PC-9 (cell line): ENCODE data around the gene ZBTB9. TPM values are rescaled to one million over a fixed set of nuclear protein-coding genes. Genes with fewer than 3 reads are reported as not detected.

Source experiments
- BruUV-seq: library from RNA; stranded (reverse); fragments of 400-500 nt; replicated peaks from 2 replicates; lab custom pipeline; 2021; lab: Mats Ljungman, UMichigan
- CTCF ChIA-PET: fragments of 300-600 bp; sonication (Branson Sonifier 250); formaldehyde crosslinking; loops from one replicate; lab custom pipeline; 2022; ENCODE audit warnings: antibody characterized with exemption; lab: Charles Lee
- POLR2A ChIA-PET: fragments of 300-600 bp; sonication (Branson Sonifier 250); formaldehyde crosslinking; loops from one replicate; lab custom pipeline; 2022; ENCODE audit warnings: antibody characterized with exemption; ENCODE audit not compliant: unreplicated experiment; lab: Charles Lee
- DNase-seq, 2 experiments: peaks; one replicate each; pipeline versions ENCODE4 v3.0.0 to v3.0.0-alpha.2; 2015 to 2022; ENCODE audit warnings: mixed read lengths in 1 of 2
- H2AFZ ChIP-seq: fragments of 200-600 bp; sonication (generic); 2 replicates; pipeline ENCODE4 v1.8.1; 2017; ENCODE audit warnings: antibody characterized with exemption
- H3F3A ChIP-seq: fragments of 200-600 bp; sonication (generic); 2 replicates; pipeline ENCODE4 v1.8.1; 2017; ENCODE audit warnings: antibody characterized with exemption, mild to moderate bottlenecking, low read depth; ENCODE audit not compliant: insufficient read depth
- H3K27ac ChIP-seq: fragments of 200-600 bp; sonication (generic); 2 replicates; pipeline ENCODE4 v1.6.1; 2016; ENCODE audit warnings: mixed run types
- H3K27me3 ChIP-seq: fragments of 200-600 bp; sonication (generic); 2 replicates; pipeline ENCODE4 v1.6.1; 2016; ENCODE audit warnings: low read depth, mixed run types; ENCODE audit not compliant: insufficient read depth
- H3K36me3 ChIP-seq: fragments of 200-600 bp; sonication (generic); 2 replicates; pipeline ENCODE4 v1.6.1; 2016; ENCODE audit warnings: low read depth, mixed run types
- H3K4me1 ChIP-seq: fragments of 200-600 bp; sonication (generic); replicated peaks from 2 replicates; pipeline ENCODE4 v1.6.1; 2016; ENCODE audit warnings: mixed run types; ENCODE audit not compliant: insufficient read depth
- H3K4me2 ChIP-seq: fragments of 200-600 bp; sonication (generic); 2 replicates; pipeline ENCODE4 v1.6.1; 2017; ENCODE audit warnings: mixed run types
- H3K4me3 ChIP-seq: fragments of 200-600 bp; sonication (generic); 2 replicates; pipeline ENCODE4 v1.6.1; 2016; ENCODE audit warnings: mixed run types
- H3K79me2 ChIP-seq: fragments of 200-600 bp; sonication (generic); 2 replicates; pipeline ENCODE4 v1.6.1; 2017; ENCODE audit warnings: low read depth, mixed run types
- H3K9me2 ChIP-seq: fragments of 200-600 bp; sonication (generic); 2 replicates; pipeline ENCODE4 v1.8.1; 2017; ENCODE audit warnings: mild to moderate bottlenecking; ENCODE audit not compliant: insufficient read depth
- H3K9me3 ChIP-seq: fragments of 200-600 bp; sonication (generic); 2 replicates; pipeline ENCODE4 v1.8.1; 2016; ENCODE audit warnings: low read depth; ENCODE audit not compliant: insufficient read depth
- H4K20me1 ChIP-seq: fragments of 200-600 bp; sonication (generic); 2 replicates; pipeline ENCODE4 v1.8.1; 2017; ENCODE audit not compliant: insufficient read depth
- EZH2 ChIP-seq: fragments of 200-600 bp; sonication (generic); IDR thresholded peaks from 2 replicates; pipeline ENCODE4 v1.8.0; 2017; ENCODE audit warnings: antibody characterized with exemption, low read depth
- intact Hi-C: fragments of 100-400 bp; cut with micrococcal nuclease; formaldehyde crosslinking; loops from one replicate; pipeline ENCODE4 v1.10.0; 2022; ENCODE audit not compliant: unreplicated experiment
- total RNA-seq: library from RNA; stranded (reverse); gene quantifications from 2 replicates; pipeline ENCODE4 v1.2.3, GENCODE V29; 2021
- TF ChIP-seq, protein P1 (sequence below): fragments of 200-600 bp; sonication (generic); conservative IDR thresholded peaks from 2 replicates; pipeline ENCODE4 v1.6.1; 2017; ENCODE audit warnings: mixed run types, antibody characterized with exemption, mild to moderate bottlenecking, moderate library complexity

Gene ZBTB9
- total RNA-seq, 1 experiment from 2014 or later: 7.9 TPM

DNA sequence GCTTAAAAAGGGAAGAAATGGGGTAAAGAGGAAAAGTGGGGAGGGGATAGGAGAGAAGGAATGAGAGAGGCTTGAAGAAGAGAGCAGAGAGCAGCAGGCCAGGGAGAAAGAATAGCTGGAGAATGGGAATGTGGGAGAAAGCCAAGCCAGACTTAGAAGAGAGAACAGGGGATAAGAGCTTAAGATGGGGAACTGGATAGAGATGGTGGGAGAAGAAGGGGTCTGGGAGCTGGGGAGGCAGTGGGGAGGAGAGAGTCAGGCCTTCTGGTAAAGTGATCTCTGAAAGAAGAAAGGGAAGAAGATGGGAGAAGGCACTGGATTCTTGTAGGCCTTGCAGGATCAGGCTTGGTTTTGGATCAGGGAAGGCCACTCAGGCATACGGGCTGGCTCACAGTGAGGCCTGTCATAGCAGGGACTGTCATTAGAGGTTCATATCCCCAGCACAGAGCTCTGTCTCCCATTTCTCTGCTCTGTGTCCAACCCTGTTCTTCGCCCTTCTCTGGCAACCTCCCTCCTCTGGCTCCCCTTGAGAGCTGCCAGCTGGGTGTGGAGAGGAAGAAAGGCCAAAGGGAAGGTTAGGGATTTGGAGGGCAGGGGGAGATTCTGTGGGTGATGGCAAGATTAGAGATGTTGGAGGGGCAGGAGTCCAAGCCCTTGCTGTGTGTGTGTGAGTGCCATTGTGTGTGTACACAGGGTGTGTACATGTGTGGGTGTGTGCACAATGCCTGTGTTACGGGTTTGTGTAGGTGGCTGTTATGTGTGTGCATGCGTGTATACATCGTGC lies 25.2 kb upstream of the ZBTB9 start:
- H3K4me3 ChIP-seq: no peak overlapping the region
- H2AFZ ChIP-seq: no peak overlapping the region
- POLR2A ChIA-PET: no interaction called here
- DNase-seq: no peak
- no peaks in the 10 kb centered on the region for H3K36me3 ChIP-seq
- H3K9me2 ChIP-seq: no peaks in the 10 kb centered on the region
- CTCF ChIA-PET: interaction anchor here (0.5 kb wide), 1 partner anchor 1175 kb away, joined by 17 read pairs; no protein-coding TSS in a partner anchor
- H3K27ac ChIP-seq: no peak overlapping the region
- H3K27me3 ChIP-seq: no peaks in the 10 kb centered on the region
- no peaks in the 10 kb centered on the region for H4K20me1 ChIP-seq
- BruUV-seq: no TSS peak
- TF ChIP-seq, protein P1, sequence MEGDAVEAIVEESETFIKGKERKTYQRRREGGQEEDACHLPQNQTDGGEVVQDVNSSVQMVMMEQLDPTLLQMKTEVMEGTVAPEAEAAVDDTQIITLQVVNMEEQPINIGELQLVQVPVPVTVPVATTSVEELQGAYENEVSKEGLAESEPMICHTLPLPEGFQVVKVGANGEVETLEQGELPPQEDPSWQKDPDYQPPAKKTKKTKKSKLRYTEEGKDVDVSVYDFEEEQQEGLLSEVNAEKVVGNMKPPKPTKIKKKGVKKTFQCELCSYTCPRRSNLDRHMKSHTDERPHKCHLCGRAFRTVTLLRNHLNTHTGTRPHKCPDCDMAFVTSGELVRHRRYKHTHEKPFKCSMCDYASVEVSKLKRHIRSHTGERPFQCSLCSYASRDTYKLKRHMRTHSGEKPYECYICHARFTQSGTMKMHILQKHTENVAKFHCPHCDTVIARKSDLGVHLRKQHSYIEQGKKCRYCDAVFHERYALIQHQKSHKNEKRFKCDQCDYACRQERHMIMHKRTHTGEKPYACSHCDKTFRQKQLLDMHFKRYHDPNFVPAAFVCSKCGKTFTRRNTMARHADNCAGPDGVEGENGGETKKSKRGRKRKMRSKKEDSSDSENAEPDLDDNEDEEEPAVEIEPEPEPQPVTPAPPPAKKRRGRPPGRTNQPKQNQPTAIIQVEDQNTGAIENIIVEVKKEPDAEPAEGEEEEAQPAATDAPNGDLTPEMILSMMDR: no peak
- no peak for TF ChIP-seq EZH2
- H3K79me2 ChIP-seq: no peaks in the 10 kb centered on the region
- intact Hi-C loops: no loop called here
- H3K9me3 ChIP-seq: no peaks in the 10 kb centered on the region
- H3F3A ChIP-seq: peaks cover 30% of the 10 kb centered on the region
- peaks cover 18% of the 10 kb centered on the region for H3K4me1 ChIP-seq
- peak overlapping the region; percentile 51; the same call in 1 of the 2 replicates for H3K4me2 ChIP-seq

DNA sequence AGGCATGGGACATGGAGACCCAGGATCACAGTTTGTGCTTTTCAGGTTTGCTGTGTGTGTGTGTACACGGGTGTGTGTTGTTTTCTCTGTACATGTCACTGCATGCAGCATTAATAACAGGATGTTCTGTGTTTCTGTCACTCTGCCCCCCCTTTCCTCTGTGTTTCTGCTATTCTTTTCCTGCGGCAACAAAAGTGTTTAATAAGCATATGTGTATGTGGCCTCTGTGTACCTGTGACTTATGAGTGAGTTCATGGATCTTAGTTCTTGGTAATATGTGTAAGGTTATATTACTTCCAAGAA lies 24.7 kb upstream of the ZBTB9 start:
- Histone ChIP-seq H3K4me3 (no peak overlapping the region), H3K4me1 (peaks cover 13% of the 10 kb centered on the region), H4K20me1 (no peaks in the 10 kb centered on the region), H3K36me3 (no peaks in the 10 kb centered on the region), H3K27me3 (no peaks in the 10 kb centered on the region), H3F3A (peaks cover 30% of the 10 kb centered on the region), H2AFZ (no peak overlapping the region), H3K4me2 (no peak overlapping the region), H3K9me3 (no peaks in the 10 kb centered on the region), H3K27ac (no peak overlapping the region), H3K79me2 (no peaks in the 10 kb centered on the region), H3K9me2 (no peaks in the 10 kb centered on the region)
- CTCF ChIA-PET: no interaction called here
- TF ChIP-seq EZH2: no peak
- TF ChIP-seq, protein P1: no peak
- DNase-seq: no peak
- POLR2A ChIA-PET: no interaction called here
- intact Hi-C loops: no loop called here
- no TSS peak for BruUV-seq

DNA sequence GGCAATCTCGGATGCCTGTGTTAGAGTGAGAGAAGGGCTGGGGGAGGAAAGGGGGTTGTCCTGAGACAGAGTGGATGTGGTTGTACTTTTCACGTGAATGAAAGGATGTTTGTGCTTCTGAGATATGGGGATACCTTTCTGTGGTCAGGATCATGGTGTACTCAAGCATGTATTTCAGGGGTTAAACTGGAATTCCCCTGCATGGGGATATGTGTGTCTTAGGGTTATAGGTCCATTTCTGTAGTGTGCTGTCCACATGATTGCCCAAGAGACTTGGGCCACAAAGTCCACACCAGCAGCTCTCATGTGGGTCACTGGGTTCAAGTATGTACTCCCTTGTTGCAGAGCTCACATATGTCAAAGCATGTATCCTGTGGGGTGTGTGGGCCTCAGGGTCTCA lies 24.0 kb upstream of the ZBTB9 start:
- H3F3A ChIP-seq: peaks cover 24% of the 10 kb centered on the region
- H3K79me2 ChIP-seq: no peaks in the 10 kb centered on the region
- peaks cover 9% of the 10 kb centered on the region; the same call in 1 of the 2 replicates for H3K4me1 ChIP-seq
- H3K4me2 ChIP-seq: no peak overlapping the region
- H3K27ac ChIP-seq: no peak overlapping the region
- H3K9me2 ChIP-seq: no peaks in the 10 kb centered on the region
- intact Hi-C loops: no loop called here
- no peak for DNase-seq
- no peak overlapping the region for H3K4me3 ChIP-seq
- POLR2A ChIA-PET: no interaction called here
- no peaks in the 10 kb centered on the region for H3K9me3 ChIP-seq
- no TSS peak for BruUV-seq
- CTCF ChIA-PET: no interaction called here
- H3K36me3 ChIP-seq: no peaks in the 10 kb centered on the region
- TF ChIP-seq, protein P1: no peak
- no peak for TF ChIP-seq EZH2
- H2AFZ ChIP-seq: no peak overlapping the region
- no peaks in the 10 kb centered on the region for H3K27me3 ChIP-seq
- H4K20me1 ChIP-seq: no peaks in the 10 kb centered on the region
